Liver (tissue), 2 donors: ENCODE data around the gene EME1.

Experiments used
- TF ChIP-seq, protein P1 (sequence below): fragments of 150-350 bp; IDR thresholded peaks from 2 replicates; pipeline ENCODE4 v1.5.1; 2017; ENCODE audit warnings: improper control_type of control experiment, low read depth, low read length; ENCODE audit not compliant: missing input control
- TF ChIP-seq, protein P2 (sequence below): IDR thresholded peaks from 2 replicates; pipeline ENCODE4 v1.6.1; 2016; ENCODE audit warnings: antibody characterized with exemption, mild to moderate bottlenecking
- donor health status: healthy.

DNA sequence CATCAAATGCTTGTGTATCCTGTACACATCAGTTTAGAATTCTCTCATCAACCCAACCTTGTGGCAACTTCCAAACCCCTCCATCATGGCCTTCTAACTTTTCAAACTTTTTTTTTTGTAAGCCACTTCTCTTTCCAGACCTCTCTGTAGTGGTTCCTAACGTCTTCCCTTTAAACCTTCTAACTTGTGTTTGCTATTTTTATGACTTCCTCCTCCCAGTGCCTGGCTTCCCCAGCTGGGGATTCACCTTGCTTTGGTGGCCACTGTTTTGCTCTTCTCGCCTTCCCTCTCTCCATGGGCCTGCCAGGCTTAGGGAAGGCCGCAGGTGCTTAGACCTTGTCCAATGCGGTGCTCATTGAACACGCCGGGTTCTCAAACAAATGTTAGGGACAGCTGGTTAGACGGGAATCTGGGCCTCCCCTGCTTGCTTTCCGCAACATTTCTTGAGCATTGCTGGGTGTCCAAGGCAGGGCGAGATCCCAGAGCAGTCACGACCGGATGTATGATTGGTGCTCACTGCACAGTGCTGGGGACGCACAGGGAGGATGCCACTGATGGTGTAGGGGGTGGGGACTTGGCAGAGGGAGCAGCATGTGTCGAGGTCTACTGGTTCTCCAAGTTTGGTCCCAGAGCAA lies 28.2 kb upstream of the EME1 start:
- TF ChIP-seq, protein P1, sequence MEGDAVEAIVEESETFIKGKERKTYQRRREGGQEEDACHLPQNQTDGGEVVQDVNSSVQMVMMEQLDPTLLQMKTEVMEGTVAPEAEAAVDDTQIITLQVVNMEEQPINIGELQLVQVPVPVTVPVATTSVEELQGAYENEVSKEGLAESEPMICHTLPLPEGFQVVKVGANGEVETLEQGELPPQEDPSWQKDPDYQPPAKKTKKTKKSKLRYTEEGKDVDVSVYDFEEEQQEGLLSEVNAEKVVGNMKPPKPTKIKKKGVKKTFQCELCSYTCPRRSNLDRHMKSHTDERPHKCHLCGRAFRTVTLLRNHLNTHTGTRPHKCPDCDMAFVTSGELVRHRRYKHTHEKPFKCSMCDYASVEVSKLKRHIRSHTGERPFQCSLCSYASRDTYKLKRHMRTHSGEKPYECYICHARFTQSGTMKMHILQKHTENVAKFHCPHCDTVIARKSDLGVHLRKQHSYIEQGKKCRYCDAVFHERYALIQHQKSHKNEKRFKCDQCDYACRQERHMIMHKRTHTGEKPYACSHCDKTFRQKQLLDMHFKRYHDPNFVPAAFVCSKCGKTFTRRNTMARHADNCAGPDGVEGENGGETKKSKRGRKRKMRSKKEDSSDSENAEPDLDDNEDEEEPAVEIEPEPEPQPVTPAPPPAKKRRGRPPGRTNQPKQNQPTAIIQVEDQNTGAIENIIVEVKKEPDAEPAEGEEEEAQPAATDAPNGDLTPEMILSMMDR, result no peak
- TF ChIP-seq, protein P2, sequence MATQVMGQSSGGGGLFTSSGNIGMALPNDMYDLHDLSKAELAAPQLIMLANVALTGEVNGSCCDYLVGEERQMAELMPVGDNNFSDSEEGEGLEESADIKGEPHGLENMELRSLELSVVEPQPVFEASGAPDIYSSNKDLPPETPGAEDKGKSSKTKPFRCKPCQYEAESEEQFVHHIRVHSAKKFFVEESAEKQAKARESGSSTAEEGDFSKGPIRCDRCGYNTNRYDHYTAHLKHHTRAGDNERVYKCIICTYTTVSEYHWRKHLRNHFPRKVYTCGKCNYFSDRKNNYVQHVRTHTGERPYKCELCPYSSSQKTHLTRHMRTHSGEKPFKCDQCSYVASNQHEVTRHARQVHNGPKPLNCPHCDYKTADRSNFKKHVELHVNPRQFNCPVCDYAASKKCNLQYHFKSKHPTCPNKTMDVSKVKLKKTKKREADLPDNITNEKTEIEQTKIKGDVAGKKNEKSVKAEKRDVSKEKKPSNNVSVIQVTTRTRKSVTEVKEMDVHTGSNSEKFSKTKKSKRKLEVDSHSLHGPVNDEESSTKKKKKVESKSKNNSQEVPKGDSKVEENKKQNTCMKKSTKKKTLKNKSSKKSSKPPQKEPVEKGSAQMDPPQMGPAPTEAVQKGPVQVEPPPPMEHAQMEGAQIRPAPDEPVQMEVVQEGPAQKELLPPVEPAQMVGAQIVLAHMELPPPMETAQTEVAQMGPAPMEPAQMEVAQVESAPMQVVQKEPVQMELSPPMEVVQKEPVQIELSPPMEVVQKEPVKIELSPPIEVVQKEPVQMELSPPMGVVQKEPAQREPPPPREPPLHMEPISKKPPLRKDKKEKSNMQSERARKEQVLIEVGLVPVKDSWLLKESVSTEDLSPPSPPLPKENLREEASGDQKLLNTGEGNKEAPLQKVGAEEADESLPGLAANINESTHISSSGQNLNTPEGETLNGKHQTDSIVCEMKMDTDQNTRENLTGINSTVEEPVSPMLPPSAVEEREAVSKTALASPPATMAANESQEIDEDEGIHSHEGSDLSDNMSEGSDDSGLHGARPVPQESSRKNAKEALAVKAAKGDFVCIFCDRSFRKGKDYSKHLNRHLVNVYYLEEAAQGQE, result no peak
